ENCODE results near the gene ZNF665.
"Not testable (repeated sequence)": the region's sequence is repeated elsewhere in the genome, so short reads cannot be mapped to it uniquely, and the experiment has no call there.

ZNF665 gene

GRCh38 chr19:53158119-53158656 is 35.0 kb downstream of the ZNF665 start:
- peak; percentile 9 for DNase-seq (ENCODE audit: low spot score)

DNA sequence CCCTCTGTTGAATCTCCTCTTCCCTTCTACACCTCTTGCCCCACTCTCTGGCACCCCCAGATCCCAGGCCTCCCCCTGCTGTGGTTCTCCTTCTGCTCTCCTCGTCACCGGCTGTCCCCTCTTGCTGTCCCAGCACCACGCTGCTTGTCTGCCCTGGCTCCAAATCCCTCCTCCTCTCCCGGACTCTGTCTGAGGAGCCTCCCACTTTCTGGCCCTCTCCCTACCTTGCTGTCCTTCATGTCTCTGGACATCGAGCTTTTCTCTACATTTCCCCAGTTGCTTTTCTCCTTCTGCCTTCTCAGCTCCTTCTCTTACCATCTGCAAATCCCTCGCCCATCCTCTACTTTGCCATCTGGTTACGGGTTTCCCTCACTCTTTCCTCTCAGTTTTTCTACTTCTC is 35.5 kb downstream of the ZNF665 start:
- DNase-seq (ENCODE audit: low spot score): peak; percentile 1

GRCh38 chr19:53156850-53157249 is 36.3 kb downstream of the ZNF665 start:
- no peak for DNase-seq (ENCODE audit: low spot score)

GRCh38 chr19:53147645-53148044 is 45.5 kb downstream of the ZNF665 start:
- no peak for DNase-seq (ENCODE audit: low spot score)

DNA sequence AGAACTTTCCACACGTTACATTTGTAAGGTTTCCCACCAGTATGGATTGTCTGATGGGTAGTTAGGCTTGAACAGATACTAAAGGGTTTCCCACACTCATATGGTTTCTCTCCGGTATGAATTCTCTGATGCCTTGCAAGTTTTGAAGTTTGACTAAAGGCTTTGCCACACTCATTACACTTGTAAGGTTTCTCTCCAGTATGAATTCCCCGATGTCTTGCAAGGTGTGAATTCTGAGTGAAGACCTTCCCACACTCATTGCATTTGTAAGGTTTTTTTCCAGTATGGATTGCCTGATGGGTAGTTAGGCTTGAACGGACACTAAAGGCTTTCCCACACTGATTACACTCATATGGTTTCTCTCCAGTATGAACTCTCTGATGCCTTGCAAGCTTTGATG is 52.8 kb downstream of the ZNF665 start:
- DNase-seq (ENCODE audit: low spot score): no peak

GRCh38 chr19:53136432-53136831 is 56.7 kb downstream of the ZNF665 start:
- no peak for DNase-seq (ENCODE audit: low spot score)

DNA sequence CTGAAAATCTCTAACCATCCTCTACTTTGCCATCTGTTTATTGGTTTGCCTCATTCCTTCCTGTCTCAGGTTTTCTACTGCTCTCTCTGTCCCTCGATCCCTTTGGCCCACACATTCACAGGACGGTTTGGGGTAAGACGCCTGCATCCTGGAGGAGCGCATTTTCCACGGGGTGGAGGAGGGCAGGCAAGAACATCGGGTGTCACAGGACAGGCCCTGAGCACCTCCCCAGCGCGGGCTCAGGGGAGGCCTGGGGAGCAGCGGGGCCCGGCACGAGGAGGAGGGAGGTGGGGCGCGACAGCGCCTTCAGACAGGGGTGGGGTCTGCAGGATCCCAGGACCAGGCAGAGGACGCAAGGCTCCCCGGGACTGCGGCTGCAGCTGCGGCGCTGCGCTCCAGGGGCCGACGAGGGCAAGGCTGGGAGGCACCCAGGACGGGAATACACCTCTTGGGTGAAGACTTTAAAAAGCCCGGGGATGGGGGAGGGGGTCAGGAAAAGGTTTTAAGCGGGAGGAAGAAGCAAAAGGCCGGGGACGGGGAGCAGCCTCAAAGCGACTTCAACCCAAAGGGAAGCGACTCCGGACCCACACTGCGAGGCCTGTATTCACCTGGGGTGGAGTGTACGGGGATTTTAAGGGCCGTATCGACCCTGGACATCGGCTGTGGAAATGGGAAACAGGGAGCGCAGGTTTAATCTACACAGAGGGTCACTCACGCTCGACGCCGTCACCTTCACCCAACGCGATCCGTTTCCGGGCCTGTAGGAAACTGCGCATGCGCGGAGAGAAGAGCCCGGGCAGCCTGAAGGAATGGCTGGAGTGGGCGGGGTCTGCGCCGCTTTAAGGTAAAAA is 60.8 kb downstream of the ZNF665 start, which contains the start of gene ZNF415:
Gene ZNF415, minus strand, starts transcription at position 770 of the 851 bp plus-strand sequence. CDS start 10,234 bp downstream, outside the sequence.
- DNase-seq (ENCODE audit: low spot score): peak; percentile 64

GRCh38 chr19:53131727-53132126 is 61.4 kb downstream of the ZNF665 start:
- DNase-seq (ENCODE audit: low spot score): no peak

- DNase-seq (ENCODE audit: low spot score): no peak
Measured at GRCh38 chr19:53131085-53131590, 62.0 kb downstream of the ZNF665 start.

DNA sequence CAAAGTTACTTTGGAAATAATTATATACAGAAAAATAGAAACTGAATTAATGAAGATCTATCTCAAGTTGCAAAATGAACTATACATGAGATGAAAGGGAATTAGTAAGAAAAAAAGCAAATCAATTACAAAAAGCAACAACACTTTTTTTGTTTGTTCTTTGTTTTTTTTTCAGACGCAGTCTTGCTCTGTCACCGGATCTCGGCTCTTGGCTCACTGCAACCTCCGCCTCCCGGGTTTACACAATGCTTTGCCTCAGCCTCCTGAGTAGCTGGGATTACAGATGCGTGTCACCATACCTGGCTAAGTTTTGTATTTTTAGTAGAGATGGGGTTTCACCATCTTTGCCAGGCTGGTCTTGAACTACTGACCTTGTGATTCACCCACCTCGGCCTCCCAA is 62.7 kb downstream of the ZNF665 start:
- DNase-seq (ENCODE audit: low spot score): no peak

DNA sequence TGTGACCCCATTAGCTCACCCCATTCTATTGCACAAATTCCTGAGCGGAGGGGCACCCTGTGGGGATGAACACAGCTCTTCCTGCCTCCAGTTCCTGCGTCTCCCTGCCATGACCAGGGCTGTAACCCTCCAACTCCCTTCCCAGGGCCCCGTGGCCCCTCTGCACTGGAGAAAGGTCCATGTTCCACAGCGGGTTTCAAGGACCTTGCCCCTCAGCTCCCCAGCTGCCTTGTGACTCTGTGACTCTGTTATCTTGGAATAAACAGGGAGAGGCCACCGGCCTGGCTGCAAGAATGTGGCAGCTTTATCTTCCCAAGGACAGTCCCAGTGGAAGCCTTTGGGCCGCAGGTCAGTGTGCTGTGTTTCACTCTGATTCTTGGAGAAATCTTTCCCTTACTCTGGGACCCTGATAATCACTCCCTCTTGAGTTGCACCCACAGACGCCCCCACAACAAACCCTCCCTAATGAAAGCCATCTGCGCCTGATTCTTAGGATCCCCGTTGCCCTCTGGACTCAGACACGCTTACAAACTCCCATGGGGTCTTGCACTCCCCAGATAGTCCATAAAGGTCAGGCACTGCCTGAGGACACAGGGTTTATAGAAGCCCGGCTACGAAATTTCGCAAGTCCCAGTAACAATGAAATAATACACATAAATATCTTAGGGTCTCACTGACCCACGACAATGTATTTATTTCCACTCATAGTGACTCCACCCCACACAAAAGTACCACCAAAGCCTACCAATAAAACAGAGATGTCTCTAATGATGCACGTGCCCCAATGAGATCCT is 66.2 kb downstream of the ZNF665 start:
- not testable (repeated sequence) for DNase-seq (ENCODE audit: low spot score)

DNA sequence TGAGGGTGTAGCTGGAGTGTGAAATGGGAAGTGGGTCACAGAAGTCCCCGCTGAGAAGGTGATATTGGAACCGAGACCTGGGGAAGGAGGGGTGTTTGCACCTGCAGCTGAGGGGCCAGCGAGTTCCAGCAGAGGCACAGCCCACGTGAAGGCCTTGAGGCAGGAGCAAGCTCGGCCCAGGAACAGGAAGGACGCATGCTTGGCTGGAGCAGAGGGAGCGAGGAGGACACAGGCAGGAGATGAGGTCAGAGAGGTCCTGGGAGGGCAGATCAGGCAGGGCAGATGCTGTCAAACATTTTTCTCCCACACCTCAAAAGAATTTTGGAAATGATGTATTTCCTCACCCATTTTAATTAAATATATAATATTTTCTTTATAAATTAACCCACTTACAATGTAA is 69.8 kb downstream of the ZNF665 start:
- no peak for DNase-seq (ENCODE audit: low spot score)

All from SK-N-DZ (cell line).